Activated CD4-positive, alpha-beta T cell treated with anti-CD3 and anti-CD28 coated beads, Interleukin-2, amount 10 ng/mL, durations not matched to agents 24 days and 14 days (primary cell): ENCODE measurements around the gene MINDY2. TPM values are rescaled to one million over a fixed set of nuclear protein-coding genes. Genes with fewer than 3 reads are reported as not detected.

Source experiments
- DNase-seq: peaks from one replicate; pipeline ENCODE4 v3.0.0; 2022
- H3K27ac Mint-ChIP-seq: one replicate; pipeline ENCODE4 v1.8.0; 2022; ENCODE audit warnings: mild to moderate bottlenecking, mixed read lengths
- H3K27me3 Mint-ChIP-seq: one replicate; pipeline ENCODE4 v1.8.0; 2022; ENCODE audit warnings: mixed read lengths
- H3K36me3 Mint-ChIP-seq: one replicate; pipeline ENCODE4 v1.8.0; 2022; ENCODE audit warnings: low read depth, mild to moderate bottlenecking, mixed read lengths
- H3K4me1 Mint-ChIP-seq: one replicate; pipeline ENCODE4 v1.8.0; 2021; ENCODE audit warnings: mixed read lengths
- H3K4me3 Mint-ChIP-seq: one replicate; pipeline ENCODE4 v1.8.0; 2022; ENCODE audit warnings: mild to moderate bottlenecking, moderate library complexity, mixed read lengths
- H3K9me3 Mint-ChIP-seq: one replicate; pipeline ENCODE4 v1.8.0; 2021; ENCODE audit warnings: mixed read lengths
- intact Hi-C: fragments of 100-400 bp; cut with micrococcal nuclease; formaldehyde crosslinking; loops from one replicate; pipeline ENCODE4 v1.15.1; 2023
- total RNA-seq: library from RNA; stranded (reverse); gene quantifications from 2 replicates; pipeline ENCODE4 v1.2.3, GENCODE V29; 2022

The MINDY2 gene
- total RNA-seq, 1 donor from 2014 or later: 10.1 TPM

GRCh38 chr15:58742819-58743502 is 28.1 kb upstream of the MINDY2 start:
- H3K9me3 Mint-ChIP-seq: no peaks in the 10 kb centered on the region
- H3K4me3 Mint-ChIP-seq: no peak overlapping the region
- H3K36me3 Mint-ChIP-seq: peaks cover 29% of the 10 kb centered on the region
- no peaks in the 10 kb centered on the region for H3K27me3 Mint-ChIP-seq
- no peak for DNase-seq
- peak overlapping the region; percentile 37 for H3K27ac Mint-ChIP-seq
- intact Hi-C loops: loop anchor here (10.0 kb wide), 1 partner anchor 362 kb away; the partner anchor contains the start of gene CCNB2
- H3K4me1 Mint-ChIP-seq: peaks cover 57% of the 10 kb centered on the region

DNA sequence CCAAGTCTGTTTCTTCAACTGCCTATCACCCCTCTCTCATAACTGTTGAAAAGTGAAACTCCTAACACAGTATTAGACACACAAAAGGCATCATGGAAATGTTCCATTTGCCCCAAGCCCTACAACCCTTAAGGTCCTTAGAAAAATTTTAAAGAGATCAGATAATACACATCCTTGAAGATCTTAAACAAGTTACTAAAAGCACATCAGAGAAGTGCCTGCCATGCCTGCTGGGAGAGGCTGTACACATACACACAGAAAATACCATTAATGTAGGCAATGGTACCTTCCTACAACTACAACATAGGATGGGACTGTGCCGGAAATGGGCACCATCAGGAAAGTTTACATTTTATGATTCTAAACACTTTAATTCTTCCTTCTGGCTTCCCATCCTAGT is 24.9 kb upstream of the MINDY2 start:
- no peak overlapping the region for H3K27ac Mint-ChIP-seq
- intact Hi-C loops: loop anchor here (5.0 to 10.0 kb wide), 7 partner anchors 39 to 474 kb away; partner anchors contain the start of gene CCNB2
- peaks cover 33% of the 10 kb centered on the region for H3K36me3 Mint-ChIP-seq
- DNase-seq: no peak
- H3K4me3 Mint-ChIP-seq: peak overlapping the region; percentile 37
- no peaks in the 10 kb centered on the region for H3K27me3 Mint-ChIP-seq
- no peaks in the 10 kb centered on the region for H3K9me3 Mint-ChIP-seq
- peaks cover 55% of the 10 kb centered on the region for H3K4me1 Mint-ChIP-seq

DNA sequence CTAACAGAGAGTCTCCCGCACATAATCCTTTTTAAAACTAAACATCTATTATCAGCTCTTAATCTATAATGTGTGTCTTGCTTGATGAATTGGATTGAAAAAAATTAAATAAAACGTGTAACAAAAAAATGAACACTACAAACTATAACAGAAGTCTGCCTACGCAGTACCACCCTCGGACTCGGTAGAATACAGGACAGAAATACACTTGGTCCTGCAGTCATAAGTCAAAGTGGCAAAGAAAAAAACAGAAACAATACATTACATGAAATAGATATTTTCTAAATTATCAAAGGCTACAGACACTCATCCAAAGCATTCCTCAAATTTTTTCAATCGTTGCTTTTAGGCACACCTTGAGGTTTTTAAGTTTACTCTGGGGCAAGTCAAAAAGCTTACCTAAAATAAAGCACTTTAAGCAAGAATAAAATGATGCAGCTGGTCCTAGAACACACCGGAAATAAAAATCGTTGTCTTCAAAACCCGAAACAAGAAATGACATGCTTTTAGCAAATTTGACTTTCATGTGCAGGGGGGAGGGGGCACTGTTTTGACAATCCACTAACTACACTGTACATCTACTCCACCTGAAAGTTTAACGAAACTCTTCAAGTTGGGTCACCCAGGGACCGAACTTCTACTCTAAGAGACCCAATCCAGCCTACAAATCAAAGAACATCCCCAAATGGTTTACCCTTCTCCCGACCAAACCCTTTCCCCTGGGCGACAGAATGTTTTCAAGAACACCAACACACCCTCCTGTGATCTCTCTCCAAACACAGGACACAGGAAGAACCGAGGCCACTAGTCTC is 22.9 kb upstream of the MINDY2 start:
- Mint-ChIP-seq H3K4me3 (peak overlapping the region; percentile 92), H3K27ac (peak overlapping the region; percentile 89), H3K27me3 (no peaks in the 10 kb centered on the region), H3K4me1 (peaks cover 39% of the 10 kb centered on the region), H3K36me3 (peaks cover 21% of the 10 kb centered on the region), H3K9me3 (no peaks in the 10 kb centered on the region)
- DNase-seq: peak; percentile 85
- intact Hi-C loops: loop anchor here (1.0 to 10.0 kb wide), 12 partner anchors 10 to 476 kb away; partner anchors contain the start of gene CCNB2

- DNase-seq: peak; percentile 85
- H3K4me3 Mint-ChIP-seq: peak overlapping the region; percentile 92
- H3K27me3 Mint-ChIP-seq: no peaks in the 10 kb centered on the region
- peaks cover 36% of the 10 kb centered on the region for H3K4me1 Mint-ChIP-seq
- peaks cover 19% of the 10 kb centered on the region for H3K36me3 Mint-ChIP-seq
- intact Hi-C loops: loop anchor here (1.0 to 10.0 kb wide), 13 partner anchors 11 to 477 kb away; partner anchors contain the start of genes CCNB2 and MINDY2
- peak overlapping the region; percentile 92 for H3K27ac Mint-ChIP-seq
- no peaks in the 10 kb centered on the region for H3K9me3 Mint-ChIP-seq
Observed at GRCh38 chr15:58748852-58749531, 22.1 kb upstream of the MINDY2 start.

GRCh38 chr15:58749532-58750337 is 21.4 kb upstream of the MINDY2 start, which contains the start of gene ADAM10:
Gene ADAM10, minus strand, starts transcription at chr15:58749707. Its CDS starts 173 bp downstream, at chr15:58749534.
- peaks cover 16% of the 10 kb centered on the region for H3K36me3 Mint-ChIP-seq
- peak within 1 kb of the TSS; percentile 92 for H3K27ac Mint-ChIP-seq
- peaks cover 31% of the 10 kb centered on the region for H3K4me1 Mint-ChIP-seq
- H3K4me3 Mint-ChIP-seq: peak within 1 kb of the TSS; percentile 92
- H3K9me3 Mint-ChIP-seq: no peaks in the 10 kb centered on the region
- no peaks in the 10 kb centered on the region for H3K27me3 Mint-ChIP-seq
- intact Hi-C loops: loop anchor here (1.0 to 10.0 kb wide), 11 partner anchors 22 to 1042 kb away; partner anchors contain the start of genes CCNB2, MINDY2 and POLR2M
- DNase-seq: peak; percentile 99

- Mint-ChIP-seq H3K36me3 (peaks cover 5% of the 10 kb centered on the region), H3K9me3 (no peaks in the 10 kb centered on the region), H3K27ac (no peak overlapping the region), H3K4me3 (no peak overlapping the region), H3K27me3 (no peaks in the 10 kb centered on the region), H3K4me1 (peaks cover 16% of the 10 kb centered on the region)
- DNase-seq: peak; percentile 70
- intact Hi-C loops: loop anchor here (5.0 kb wide), 1 partner anchor 1045 kb away; the partner anchor contains the start of gene POLR2M
Observed at GRCh38 chr15:58752716-58753115, 18.4 kb upstream of the MINDY2 start.

DNA sequence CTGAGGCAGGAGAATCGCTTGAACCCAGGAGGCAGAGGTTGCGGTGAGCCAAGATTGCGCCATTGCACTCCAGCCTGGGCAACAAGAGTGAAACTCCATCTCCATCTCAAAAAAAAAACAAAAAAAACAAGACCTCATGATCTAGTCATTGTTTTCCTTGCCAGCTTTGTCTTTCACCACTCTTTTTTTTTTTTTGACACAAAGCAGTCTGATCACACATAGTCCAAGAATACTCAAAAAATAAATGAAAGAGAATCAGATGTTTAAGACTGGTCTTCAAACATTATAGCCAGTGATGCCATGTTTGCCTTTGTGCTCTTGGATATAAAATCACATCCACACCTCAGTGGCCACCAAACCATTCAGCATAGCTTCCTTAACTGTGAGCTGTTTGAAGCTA is 15.8 kb upstream of the MINDY2 start:
- Mint-ChIP-seq H3K4me3 (no peak overlapping the region), H3K9me3 (no peaks in the 10 kb centered on the region), H3K27me3 (no peaks in the 10 kb centered on the region), H3K4me1 (peaks cover 9% of the 10 kb centered on the region), H3K36me3 (no peaks in the 10 kb centered on the region), H3K27ac (no peak overlapping the region)
- no peak for DNase-seq
- intact Hi-C loops: no loop called here

DNA sequence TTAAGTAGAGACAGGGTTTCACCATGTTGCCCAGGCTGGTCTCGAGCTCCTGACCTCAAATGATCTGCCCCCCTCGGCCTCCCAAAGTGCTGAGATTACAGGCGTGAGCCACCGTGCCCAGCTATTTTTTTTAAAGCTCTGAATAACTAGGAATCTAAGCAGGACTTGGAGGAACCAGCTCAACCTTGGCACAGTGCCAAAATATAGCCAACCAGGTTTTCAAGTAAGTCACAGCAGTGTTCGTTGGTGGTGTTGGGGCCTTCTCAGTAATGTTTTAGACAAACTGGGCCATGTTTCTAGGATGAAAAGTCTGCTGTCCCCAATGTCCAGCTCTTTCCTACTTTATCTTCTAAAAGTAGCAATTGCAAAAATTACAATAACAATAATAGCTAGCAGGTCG is 15.1 kb upstream of the MINDY2 start:
- H3K4me1 Mint-ChIP-seq: peaks cover 5% of the 10 kb centered on the region
- no peaks in the 10 kb centered on the region for H3K9me3 Mint-ChIP-seq
- intact Hi-C loops: no loop called here
- DNase-seq: no peak
- no peaks in the 10 kb centered on the region for H3K36me3 Mint-ChIP-seq
- no peak overlapping the region for H3K27ac Mint-ChIP-seq
- no peaks in the 10 kb centered on the region for H3K27me3 Mint-ChIP-seq
- H3K4me3 Mint-ChIP-seq: no peak overlapping the region

- H3K27me3 Mint-ChIP-seq: peaks cover 2% of the 10 kb centered on the region
- intact Hi-C loops: loop anchor here (1.0 kb wide), 1 partner anchor 531 kb away; no protein-coding TSS in a partner anchor
- no peaks in the 10 kb centered on the region for H3K36me3 Mint-ChIP-seq
- peaks cover 5% of the 10 kb centered on the region for H3K9me3 Mint-ChIP-seq
- peaks cover 2% of the 10 kb centered on the region for H3K4me1 Mint-ChIP-seq
- DNase-seq: no peak
- no peak overlapping the region for H3K27ac Mint-ChIP-seq
- no peak overlapping the region for H3K4me3 Mint-ChIP-seq
Observed at GRCh38 chr15:58758141-58758540, 13.0 kb upstream of the MINDY2 start.

GRCh38 chr15:58760385-58761009 is 10.6 kb upstream of the MINDY2 start:
- peaks cover 13% of the 10 kb centered on the region for H3K9me3 Mint-ChIP-seq
- H3K4me1 Mint-ChIP-seq: peaks cover 2% of the 10 kb centered on the region
- no peak for DNase-seq
- intact Hi-C loops: no loop called here
- peaks cover 2% of the 10 kb centered on the region for H3K36me3 Mint-ChIP-seq
- no peak overlapping the region for H3K27ac Mint-ChIP-seq
- no peak overlapping the region for H3K4me3 Mint-ChIP-seq
- H3K27me3 Mint-ChIP-seq: peaks cover 4% of the 10 kb centered on the region

GRCh38 chr15:58761010-58761388 is 10.1 kb upstream of the MINDY2 start:
- peak; percentile 76 for DNase-seq
- Mint-ChIP-seq H3K4me1 (peaks cover 2% of the 10 kb centered on the region), H3K9me3 (peaks cover 13% of the 10 kb centered on the region), H3K36me3 (peaks cover 2% of the 10 kb centered on the region), H3K27me3 (peaks cover 4% of the 10 kb centered on the region), H3K27ac (no peak overlapping the region), H3K4me3 (no peak overlapping the region)
- intact Hi-C loops: no loop called here

DNA sequence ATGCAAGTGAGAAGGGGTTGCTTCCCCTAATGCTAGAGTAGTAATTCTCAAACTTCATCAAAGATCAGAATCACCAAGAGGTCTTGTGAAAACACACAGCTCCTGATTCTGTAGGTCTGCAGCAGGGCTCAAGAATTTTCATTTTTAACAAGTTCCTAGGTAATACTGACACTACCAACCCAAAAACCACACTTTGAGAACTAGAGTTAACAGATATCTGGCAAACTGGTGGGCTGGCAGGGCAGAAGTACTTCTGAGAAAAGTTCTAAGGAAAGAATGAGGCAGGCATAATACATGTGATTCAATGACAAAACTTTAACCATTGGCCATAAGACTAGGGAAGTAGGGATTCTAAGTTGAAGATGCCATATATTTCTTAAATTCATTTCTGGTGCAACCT is 8.8 kb upstream of the MINDY2 start:
- Mint-ChIP-seq H3K4me1 (peaks cover 2% of the 10 kb centered on the region), H3K27ac (no peak overlapping the region), H3K36me3 (peaks cover 2% of the 10 kb centered on the region), H3K9me3 (peaks cover 18% of the 10 kb centered on the region), H3K4me3 (no peak overlapping the region), H3K27me3 (peaks cover 5% of the 10 kb centered on the region)
- no peak for DNase-seq
- intact Hi-C loops: no loop called here
